Activated CD8-positive, alpha-beta memory T cell treated with anti-CD3 and anti-CD28 coated beads for 1 hour (primary cell): Measurements from ENCODE around the gene GTF2A1L.

Source experiments
- DNase-seq, 2 donors: peaks; one replicate each; pipeline ENCODE4 v3.0.0-alpha.2; 2020; ENCODE audit warnings: low read depth in 1 of 2; ENCODE audit errors: extremely low read depth in 1 of 2

GTF2A1L gene

GRCh38 chr2:48728840-48729239, 111.2 kb downstream of the GTF2A1L start:
- DNase-seq = no peak
